GM21528 (cell line): ENCODE results near the gene DCAF5.
"Not testable (repeated sequence)": the region's sequence is repeated elsewhere in the genome, so short reads cannot be mapped to it uniquely, and the experiment has no call there.

Source experiments
- ATAC-seq: cut with Tn5 transposase; IDR thresholded peaks from one replicate; pipeline ENCODE4 v1.9.1; 2021; ENCODE audit warnings: mild to moderate bottlenecking, moderate library complexity; ENCODE audit not compliant: unreplicated experiment, low FRiP score

DCAF5 gene

DNA sequence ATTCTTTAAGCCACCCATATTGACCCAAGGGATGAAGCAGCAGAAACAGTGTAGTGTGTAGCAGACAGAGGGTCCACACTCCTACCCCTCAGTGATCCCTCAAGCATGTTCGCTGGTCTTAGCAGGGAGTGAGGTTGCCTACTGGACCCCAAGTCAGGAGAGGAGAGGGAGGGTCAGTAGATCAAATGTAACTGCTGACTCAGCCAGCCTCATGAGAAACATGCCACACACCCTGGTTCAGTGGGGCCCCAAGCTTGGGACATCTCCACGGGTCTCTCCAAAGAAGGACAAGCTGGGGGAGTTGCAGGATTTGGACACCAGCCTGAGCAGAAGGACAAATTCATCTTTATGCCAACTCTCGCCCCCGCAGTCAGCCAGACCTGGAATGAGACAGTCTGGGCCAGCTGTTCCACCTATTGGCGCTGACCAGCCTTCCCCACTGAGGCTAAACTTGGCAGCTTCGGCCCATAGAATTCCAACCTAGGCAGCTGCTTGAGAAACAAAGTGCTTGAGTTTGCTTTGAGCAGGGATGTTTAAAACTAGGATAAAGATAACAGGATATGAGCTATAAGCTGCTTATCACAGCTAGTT is 107.9 kb downstream of the DCAF5 start:
- no peak for ATAC-seq

DNA sequence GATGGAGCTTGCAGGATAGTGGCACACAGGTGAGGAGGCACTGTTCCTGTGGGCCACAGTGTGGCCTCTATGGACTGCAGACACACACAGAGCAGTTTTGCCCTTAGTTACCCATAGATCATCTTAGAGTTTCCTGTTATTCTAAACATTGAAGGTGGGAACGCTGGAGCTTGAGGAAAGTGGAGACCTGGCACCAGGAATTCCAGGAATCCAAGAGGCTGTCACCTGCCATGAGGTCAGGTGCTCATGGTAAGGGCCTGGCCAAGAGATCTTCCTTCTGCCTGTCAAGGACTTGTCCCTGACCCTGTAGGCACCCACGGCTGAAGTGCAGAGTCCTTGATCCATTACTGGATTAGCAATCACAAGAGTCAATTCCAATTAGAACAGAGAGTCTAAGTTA is 108.6 kb downstream of the DCAF5 start:
- ATAC-seq, result no peak

DNA sequence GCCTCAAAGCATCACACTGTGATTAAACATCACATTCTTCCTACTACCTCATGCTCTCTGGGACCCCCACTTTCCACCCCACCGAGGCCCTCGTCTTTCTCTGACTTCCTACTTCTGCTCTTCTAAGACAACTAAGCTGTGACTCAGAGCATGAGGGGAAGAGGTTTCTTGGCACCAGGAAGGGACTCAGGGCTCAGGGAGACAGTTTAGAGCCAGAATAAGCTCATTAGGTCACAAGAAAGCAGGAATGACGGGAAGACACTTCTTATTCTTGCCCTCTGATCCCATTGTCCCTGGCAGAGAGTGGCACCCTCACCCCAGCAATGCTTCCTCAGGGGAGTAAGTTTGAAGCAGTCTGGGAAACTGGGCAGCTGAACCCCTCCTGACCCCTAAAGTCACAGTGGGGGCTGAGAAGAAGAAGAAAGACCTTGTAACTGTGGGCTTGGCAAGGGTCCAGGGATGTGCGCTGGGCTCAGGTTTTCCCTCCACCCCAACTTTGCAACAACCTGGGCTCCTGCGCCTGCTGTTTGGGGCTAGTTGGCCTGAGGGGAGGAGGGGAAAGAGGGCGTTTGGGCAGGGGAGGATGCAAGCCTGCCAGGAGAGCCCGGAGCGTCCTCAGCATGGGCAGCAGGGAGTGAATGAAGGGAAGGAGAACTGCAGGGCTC is 109.2 kb downstream of the DCAF5 start:
- ATAC-seq, result no peak

DNA sequence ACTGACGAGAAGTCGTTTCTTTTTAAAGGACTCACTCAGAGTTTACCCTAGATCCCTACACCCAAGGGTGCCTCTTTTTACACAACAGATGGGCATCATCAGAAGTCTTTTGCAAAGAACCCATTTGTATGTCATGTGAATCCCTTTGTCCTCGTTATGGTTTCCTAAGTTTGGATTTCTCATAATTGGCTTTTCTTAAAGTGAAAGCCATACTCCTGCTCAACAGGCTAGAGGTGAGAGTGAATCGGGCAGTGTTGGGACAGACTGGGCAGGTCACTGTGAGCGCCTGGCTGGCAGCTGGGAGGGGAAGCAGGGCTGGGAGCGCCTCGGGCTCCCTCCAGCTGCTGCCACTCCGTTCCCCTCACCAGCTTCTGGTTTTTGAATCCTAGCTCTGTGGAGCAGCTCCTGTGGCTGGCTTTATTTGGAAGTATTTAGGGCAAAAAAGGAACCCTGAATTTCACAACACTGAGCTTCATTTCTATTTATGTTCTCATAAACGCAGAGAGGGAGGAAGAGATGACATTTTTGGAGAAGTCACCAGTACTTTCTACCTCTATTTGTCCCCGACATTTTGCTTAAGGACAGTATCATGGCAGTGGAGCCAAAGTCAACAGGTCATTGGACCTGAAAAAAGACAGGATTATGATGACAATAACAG is 110.0 kb downstream of the DCAF5 start:
- ATAC-seq, result no peak

DNA sequence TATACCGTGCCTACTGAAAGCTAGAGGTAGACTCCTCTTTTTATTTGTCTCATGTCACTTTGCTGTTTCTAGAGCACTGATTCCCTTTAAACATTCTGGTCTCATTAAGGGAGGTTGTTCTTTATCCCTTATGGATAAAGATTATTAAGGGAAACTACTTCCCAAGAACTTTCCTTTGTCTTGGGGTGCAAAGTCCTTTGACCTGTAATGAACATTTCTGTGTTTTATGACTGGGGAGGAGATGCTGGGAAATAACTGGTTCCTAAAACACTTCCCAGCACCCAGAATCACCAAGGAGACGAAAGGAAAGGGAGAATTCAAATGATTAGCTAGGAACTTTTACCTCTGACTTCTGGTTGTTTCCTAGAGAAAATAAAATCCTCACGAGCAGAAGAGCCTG is 110.6 kb downstream of the DCAF5 start:
- no peak for ATAC-seq

DNA sequence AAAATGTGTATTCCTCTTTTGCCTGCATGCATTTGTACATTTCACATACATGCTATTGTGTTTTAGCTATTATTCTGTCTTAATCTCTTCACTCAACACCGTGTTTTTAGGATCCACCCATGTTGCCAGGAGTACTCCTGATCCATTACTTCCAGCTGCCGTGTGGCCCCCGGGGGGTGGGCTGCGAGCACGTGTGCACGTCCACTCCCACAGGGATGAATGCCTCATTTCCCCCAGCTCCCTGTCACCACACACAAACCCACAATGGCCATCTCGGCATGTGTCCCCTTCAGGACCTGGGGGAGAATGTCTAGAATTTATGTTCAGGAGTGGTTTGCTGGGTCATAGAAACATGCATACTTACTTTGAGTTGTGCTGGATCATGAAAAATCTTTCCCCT is 111.1 kb downstream of the DCAF5 start:
- ATAC-seq, result no peak

DNA sequence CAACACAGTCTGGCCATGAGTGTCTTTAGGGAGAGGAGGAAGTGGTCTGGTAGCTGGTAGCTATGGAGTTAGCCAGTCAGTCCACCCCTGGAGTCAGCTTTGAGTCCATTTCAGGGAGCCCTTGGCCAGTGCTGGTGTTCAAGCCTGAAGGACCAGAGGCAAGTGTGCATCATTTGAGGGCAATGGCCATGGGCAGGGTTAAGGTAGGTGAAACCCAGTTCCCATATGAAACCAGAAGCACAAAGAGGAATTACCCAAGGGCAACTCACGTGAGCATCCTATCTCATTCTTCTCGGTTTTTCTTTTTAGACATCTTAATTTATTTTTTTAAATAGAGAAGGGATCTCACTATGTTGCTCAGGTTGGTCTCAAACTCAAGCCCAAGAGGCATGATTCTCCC is 112.6 kb downstream of the DCAF5 start:
- no peak for ATAC-seq

GRCh38 chr14:69039288-69039628 is 113.7 kb downstream of the DCAF5 start:
- ATAC-seq, result no peak

DNA sequence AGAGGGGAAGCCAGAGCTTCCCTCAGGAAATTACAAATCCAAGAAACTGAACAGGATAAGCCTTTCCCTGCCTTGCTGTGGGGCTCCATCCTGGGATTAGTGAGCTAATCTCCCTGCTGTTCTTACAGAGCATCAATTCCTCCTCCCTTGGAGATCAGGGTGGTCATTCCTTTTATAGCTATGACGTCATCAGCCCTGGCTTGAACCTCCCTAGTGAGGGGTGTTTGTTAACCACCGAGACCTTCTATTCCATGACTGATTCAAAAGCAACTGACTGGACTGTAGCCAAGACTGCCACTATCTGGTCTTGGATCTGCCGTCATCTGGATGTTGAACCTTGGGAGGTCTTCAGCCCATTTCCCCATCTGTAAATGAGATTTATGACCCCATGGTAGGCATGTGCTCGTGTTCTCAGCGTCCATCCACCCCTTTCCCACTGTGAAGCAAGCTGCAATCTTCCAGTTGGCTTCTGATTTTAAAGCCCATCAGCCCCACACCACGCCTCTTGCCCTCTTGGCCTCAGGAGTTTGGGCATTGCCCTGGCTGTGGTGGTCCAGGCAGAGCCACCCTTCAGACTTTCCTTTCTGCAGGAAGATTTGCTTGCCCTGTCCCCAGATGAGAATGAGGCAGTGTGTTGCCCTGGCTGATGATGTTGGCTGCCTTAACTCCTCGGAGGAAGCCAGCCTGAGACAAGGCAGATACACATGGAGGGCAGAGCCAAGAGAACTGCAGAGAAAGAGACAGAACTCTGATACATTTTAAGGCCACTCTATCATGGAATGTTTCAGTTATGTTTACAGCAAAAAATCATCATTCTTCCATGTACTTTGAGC is 114.2 kb downstream of the DCAF5 start:
- no peak for ATAC-seq

GRCh38 chr14:69037790-69038454 is 115.0 kb downstream of the DCAF5 start:
- no peak for ATAC-seq

DNA sequence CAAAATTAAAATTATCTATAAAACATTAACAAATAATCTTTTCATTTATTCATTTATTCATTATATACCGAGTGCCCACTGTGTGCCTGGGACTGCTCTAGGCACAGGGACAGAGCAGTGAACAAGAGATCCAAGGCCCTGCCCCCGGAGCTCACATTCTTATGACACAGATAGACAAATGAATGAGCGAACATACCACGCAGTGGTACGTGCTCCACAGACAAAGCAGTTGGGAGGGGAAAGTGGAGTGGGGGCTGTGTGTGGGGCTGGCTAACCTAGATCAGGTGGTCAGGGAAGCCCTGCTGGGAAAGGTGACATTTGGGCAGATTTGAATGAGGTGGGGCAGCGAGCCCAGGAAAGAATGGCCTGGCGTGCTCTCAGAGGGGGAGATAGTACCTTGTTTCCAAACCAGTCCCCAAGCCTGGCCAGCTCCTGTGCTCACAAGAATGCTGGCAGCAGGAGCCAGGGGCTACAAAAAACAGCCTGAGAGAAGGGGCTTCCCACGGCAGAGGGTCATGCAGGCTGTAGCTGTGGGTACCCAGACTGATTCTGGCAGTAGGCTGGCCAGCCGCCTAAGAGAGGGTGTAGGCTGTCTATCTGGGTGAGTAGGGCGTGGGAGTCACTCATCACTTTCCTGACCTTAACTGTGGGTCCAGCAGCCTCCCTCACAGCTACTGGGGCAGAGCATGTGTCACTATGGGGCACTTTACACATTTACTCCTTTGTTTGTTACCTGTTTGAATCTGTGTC is 116.0 kb downstream of the DCAF5 start:
- no peak for ATAC-seq

DNA sequence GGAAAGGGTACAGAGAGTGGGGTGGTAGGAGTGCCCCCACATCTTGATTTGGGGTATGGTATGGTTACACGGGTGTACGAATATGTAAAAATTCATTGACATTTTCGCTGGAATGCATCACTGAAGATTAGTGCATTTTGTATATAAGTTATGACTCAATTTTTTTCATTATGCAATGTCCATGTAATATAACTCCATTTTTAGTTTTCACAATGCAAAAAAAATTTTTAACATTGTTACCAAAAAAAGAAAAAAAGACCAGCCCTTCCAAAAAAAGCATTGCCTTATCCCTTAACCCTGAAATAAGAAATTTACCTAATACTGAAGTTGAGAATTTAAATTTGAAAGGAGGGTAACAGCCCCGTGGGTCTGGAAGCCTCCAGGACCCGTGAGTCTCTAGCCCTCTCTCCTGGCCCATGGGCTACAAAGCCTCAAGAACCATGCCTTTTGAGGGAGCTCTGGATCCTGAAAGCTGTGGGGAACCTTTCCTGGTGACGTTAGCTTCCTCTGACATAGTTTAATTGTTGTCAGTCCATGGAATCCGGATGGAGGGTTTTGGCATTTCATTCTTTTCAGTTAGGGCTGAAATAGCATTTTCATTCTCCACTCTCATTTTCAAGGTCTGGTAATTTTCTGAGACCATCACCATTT is 118.2 kb downstream of the DCAF5 start:
- ATAC-seq, result no peak

DNA sequence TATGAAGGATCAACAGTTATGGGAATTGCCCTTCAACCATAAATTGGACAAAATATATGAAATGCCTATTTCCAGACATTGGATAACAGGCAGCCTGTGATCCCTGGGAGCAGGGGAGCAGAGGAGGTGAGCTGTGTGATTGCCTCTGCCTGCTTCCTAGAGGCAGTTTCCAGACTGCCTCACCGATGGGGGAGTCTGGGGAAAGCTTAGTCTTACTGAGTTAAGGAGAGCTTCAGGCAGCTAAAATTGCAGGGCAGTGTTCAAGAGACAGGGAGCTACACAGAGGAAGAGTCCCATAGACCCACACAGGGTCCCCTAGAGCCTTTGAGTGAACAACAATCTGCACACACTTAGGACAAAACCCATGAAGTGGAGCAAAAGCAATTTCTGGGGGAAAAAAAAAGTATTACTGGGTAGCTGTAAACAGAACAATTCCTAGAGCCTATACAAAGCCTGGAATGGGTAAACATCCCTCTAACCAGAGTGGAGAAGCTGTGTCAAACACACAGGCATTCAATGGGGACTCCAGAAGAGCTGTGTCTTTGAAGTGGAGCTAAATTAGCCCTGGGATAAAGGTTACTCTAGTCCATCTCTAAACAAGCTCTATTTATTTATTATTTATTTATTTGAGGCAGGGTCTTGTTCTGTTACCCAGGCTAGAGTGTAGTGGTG is 125.5 kb downstream of the DCAF5 start:
- no peak for ATAC-seq

- ATAC-seq, result no peak
These were observed 129.9 kb downstream of the DCAF5 start for GRCh38 chr14:69023035-69023434.

- not testable (repeated sequence) for ATAC-seq
These were observed 130.8 kb downstream of the DCAF5 start for GRCh38 chr14:69022093-69022492.

DNA sequence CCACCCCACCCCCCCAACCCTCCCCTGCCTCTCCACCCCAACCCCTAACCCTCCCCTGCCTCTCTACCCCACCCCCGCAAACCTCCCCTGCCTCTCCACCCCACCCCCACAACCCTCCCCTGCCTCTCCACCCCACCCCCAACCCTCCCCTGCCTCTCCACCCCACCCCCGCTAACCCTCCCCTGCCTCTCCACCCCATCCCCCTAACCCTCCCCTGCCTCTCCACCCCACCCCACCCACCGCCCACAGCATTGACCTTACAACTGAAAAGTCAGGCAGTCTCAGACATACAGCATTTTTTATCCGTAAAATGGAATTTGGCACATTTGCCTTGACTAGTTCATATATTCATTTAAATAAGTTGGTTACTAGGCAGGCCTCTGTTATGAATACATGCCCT is 135.2 kb downstream of the DCAF5 start:
- no peak for ATAC-seq

- no peak for ATAC-seq
These were observed 138.1 kb downstream of the DCAF5 start for GRCh38 chr14:69014829-69015259.

GRCh38 chr14:69013943-69014782 is 138.8 kb downstream of the DCAF5 start:
- ATAC-seq, result no peak
